Measurements from ENCODE around the gene EDARADD.
"Not testable (repeated sequence)": the region's sequence is repeated elsewhere in the genome, so short reads cannot be mapped to it uniquely, and the experiment has no call there.

GRCh38 chr1:236489161-236489560 lies 95.1 kb downstream of the EDARADD start:
- not testable (repeated sequence) for TF ChIP-seq CTCF, POLR2A (IDR thresholded peaks at IDR 0.05)
